Choroid plexus epithelial cell (primary cell): ENCODE measurements around the gene ISG20.
"Not testable (repeated sequence)": the region's sequence is repeated elsewhere in the genome, so short reads cannot be mapped to it uniquely, and the experiment has no call there.

Experiments
- DNase-seq: peaks from one replicate; pipeline ENCODE4 v3.0.0-alpha.2; 2010; ENCODE audit warnings: low read depth
- H3K4me3 ChIP-seq: 2 replicates; pipeline ENCODE4 v1.5.1; 2011; ENCODE audit warnings: low read depth, mild to moderate bottlenecking, control low read depth, low read length, moderate library complexity
- TF ChIP-seq, protein P1 (sequence below): conservative IDR thresholded peaks from 2 replicates; pipeline ENCODE4 v1.5.1; 2011; ENCODE audit warnings: low read depth, mild to moderate bottlenecking, control low read depth, inconsistent platforms, low read length, moderate library complexity

ISG20 gene

DNA sequence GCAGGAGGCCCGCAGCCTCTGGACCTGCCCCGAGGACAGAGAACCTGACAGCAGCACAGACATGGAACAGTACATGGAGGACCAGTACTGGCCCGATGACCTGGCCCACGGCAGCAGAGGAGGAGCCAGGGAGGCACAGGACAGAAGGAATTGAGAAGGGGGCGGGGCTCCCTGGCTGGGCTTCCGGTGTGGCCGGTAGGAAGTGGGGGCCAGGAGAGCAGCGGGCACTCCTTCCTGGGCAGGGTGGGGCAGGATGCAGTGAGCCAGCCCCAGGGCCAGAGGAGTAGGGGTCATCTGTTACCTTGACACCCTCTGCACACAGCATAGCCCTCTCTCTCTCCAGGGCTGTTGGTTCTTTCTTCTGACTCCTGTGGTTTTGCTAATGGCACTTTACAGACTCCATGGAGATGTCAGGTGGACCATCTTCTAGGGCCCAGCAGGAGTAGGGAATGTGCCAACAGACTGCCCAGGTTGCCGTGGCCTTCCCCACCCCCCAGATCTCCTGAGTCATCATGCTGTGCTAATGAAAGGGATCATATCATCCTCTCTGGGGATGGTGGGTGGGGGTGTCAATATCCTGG, 8.6 kb upstream of the ISG20 start:
- TF ChIP-seq, protein P1, sequence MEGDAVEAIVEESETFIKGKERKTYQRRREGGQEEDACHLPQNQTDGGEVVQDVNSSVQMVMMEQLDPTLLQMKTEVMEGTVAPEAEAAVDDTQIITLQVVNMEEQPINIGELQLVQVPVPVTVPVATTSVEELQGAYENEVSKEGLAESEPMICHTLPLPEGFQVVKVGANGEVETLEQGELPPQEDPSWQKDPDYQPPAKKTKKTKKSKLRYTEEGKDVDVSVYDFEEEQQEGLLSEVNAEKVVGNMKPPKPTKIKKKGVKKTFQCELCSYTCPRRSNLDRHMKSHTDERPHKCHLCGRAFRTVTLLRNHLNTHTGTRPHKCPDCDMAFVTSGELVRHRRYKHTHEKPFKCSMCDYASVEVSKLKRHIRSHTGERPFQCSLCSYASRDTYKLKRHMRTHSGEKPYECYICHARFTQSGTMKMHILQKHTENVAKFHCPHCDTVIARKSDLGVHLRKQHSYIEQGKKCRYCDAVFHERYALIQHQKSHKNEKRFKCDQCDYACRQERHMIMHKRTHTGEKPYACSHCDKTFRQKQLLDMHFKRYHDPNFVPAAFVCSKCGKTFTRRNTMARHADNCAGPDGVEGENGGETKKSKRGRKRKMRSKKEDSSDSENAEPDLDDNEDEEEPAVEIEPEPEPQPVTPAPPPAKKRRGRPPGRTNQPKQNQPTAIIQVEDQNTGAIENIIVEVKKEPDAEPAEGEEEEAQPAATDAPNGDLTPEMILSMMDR = no peak
- no peak for DNase-seq
- no peak overlapping the region for H3K4me3 ChIP-seq

- no peak overlapping the region for H3K4me3 ChIP-seq
- TF ChIP-seq, protein P1 = no peak
- no peak for DNase-seq
Observed at GRCh38 chr15:88630798-88631463, 7.9 kb upstream of the ISG20 start.

GRCh38 chr15:88631464-88632028, 7.3 kb upstream of the ISG20 start:
- DNase-seq = no peak
- no peak overlapping the region for H3K4me3 ChIP-seq
- TF ChIP-seq, protein P1 = no peak

GRCh38 chr15:88632797-88633196, 6.0 kb upstream of the ISG20 start:
- H3K4me3 ChIP-seq, DNase-seq: not testable (repeated sequence)

- no peak for DNase-seq
- no peak overlapping the region for H3K4me3 ChIP-seq
- TF ChIP-seq, protein P1 = no peak
Observed at GRCh38 chr15:88634449-88634848, 4.4 kb upstream of the ISG20 start.

GRCh38 chr15:88635318-88635717, 3.5 kb upstream of the ISG20 start:
- H3K4me3 ChIP-seq = no peak overlapping the region
- DNase-seq = peak; percentile 77
- TF ChIP-seq, protein P1 = no peak

GRCh38 chr15:88636050-88636449, 2.8 kb upstream of the ISG20 start:
- DNase-seq = no peak
- no peak overlapping the region for H3K4me3 ChIP-seq
- TF ChIP-seq, protein P1 = no peak
